Small intestine (tissue), 7 donors: ENCODE data around the gene KIF18B. TPM values are rescaled to one million over a fixed set of nuclear protein-coding genes. Genes with fewer than 3 reads are reported as not detected.
"Not testable (repeated sequence)": the region's sequence is repeated elsewhere in the genome, so short reads cannot be mapped to it uniquely, and the experiment has no call there.

ENCODE experiments used
- DNase-seq, 2 donors: peaks; one replicate each; pipeline versions ENCODE4 v3.0.0 to v3.0.0-alpha.2; 2013
- FAIRE-seq: peaks from 2 replicates; lab custom pipeline; 2012; peaks lifted over from hg19 to GRCh38; lab: Jason Lieb, UNC
- H3K27ac ChIP-seq, 3 donors: one replicate each; pipeline ENCODE4 v1.5.1; 2013; ENCODE audit warnings: low read length in 2 of 3, mild to moderate bottlenecking in 2 of 3, control low read depth in 1 of 3, inconsistent platforms in 1 of 3, low read depth in 1 of 3, moderate library complexity in 1 of 3
- H3K27me3 ChIP-seq, 3 donors: one replicate each; pipeline ENCODE4 v1.6.1; 2013; ENCODE audit warnings: low read length in 3 of 3, inconsistent platforms in 1 of 3; ENCODE audit not compliant: control insufficient read depth in 3 of 3, insufficient read depth in 3 of 3
- H3K36me3 ChIP-seq, 3 donors: one replicate each; pipeline ENCODE4 v1.6.1; 2013; ENCODE audit warnings: low read length in 3 of 3, inconsistent platforms in 1 of 3, low read depth in 1 of 3, mild to moderate bottlenecking in 1 of 3, moderate library complexity in 1 of 3; ENCODE audit not compliant: control insufficient read depth in 3 of 3, insufficient read depth in 2 of 3
- H3K4me1 ChIP-seq, 3 donors: one replicate each; pipeline ENCODE4 v1.6.1; 2013; ENCODE audit warnings: low read length in 2 of 3, inconsistent platforms in 1 of 3, low read depth in 1 of 3, mild to moderate bottlenecking in 1 of 3, moderate library complexity in 1 of 3; ENCODE audit not compliant: control insufficient read depth in 3 of 3, insufficient read depth in 2 of 3
- H3K4me3 ChIP-seq, 3 donors: one replicate each; pipeline ENCODE4 v1.5.1; 2013; ENCODE audit warnings: low read length in 3 of 3, control low read depth in 1 of 3, inconsistent platforms in 1 of 3, low read depth in 1 of 3, mild to moderate bottlenecking in 1 of 3, moderate library complexity in 1 of 3
- H3K9me3 ChIP-seq, 2 donors: one replicate each; pipeline ENCODE4 v1.6.1; 2013; ENCODE audit warnings: low read depth in 1 of 2, low read length in 1 of 2; ENCODE audit not compliant: control insufficient read depth in 2 of 2, insufficient read depth in 1 of 2
- WGBS, 3 donors: extraction: QIAGEN DNeasy Blood & Tissue Kit; methylation state at CpG; one replicate each; pipeline ENCODE4 v1.1.7; 2013; 5-methylcytosine and 5-hydroxymethylcytosine counted together
- polyA plus RNA-seq, 4 donors: library from polyadenylated mRNA; stranded (reverse) in 3 of 4; unstranded in 1 of 4; fragments of 200-250 nt in 3 of 4; fragments of 120-200 nt in 1 of 4; gene quantifications; one replicate each; pipeline versions ENCODE4 v1.2.1 to v1.2.3, GENCODE V29; 2013
- donor health status: healthy with polysubstance abuse.
- donor health status: control.
- donor health status: control.
- donor health status: Bipolar disorder and iron deficiency.
- donor health status: healthy.

The KIF18B gene
- polyA plus RNA-seq, 4 donors = 0.27 to 9.5 (median 3.8) TPM

- WGBS, 3 donors = 78 to 82% (median 79%) methylated on average over 6 of the region's 6 CpGs
- Histone ChIP-seq H3K36me3 (no peaks in the 10 kb centered on the region), H3K9me3 (no peaks in the 10 kb centered on the region), H3K4me3 (no peak overlapping the region), H3K27ac (no peak overlapping the region), H3K4me1 (peaks cover 0 to 7% (median 4%) of the 10 kb centered on the region in 3 donors), H3K27me3 (peaks cover 0 to 4% (median 2%) of the 10 kb centered on the region in 3 donors)
- DNase-seq (no peak), FAIRE-seq (no peak)
These were observed 5.4 kb upstream of the KIF18B start for GRCh38 chr17:44952946-44953475.

- DNase-seq (no peak), FAIRE-seq (no peak)
- peaks cover 0 to 6% (median 0%) of the 10 kb centered on the region in 3 donors for H3K4me1 ChIP-seq
- peaks cover 0 to 4% (median 0%) of the 10 kb centered on the region in 3 donors for H3K27me3 ChIP-seq
- H3K36me3 ChIP-seq = peaks cover 0 to 2% (median 0%) of the 10 kb centered on the region in 3 donors
- peaks cover 0 to 4% of the 10 kb centered on the region in 2 donors for H3K9me3 ChIP-seq
- peak overlapping the region in 2 of 3 donors; percentile 49 to 90 for H3K27ac ChIP-seq
- peak overlapping the region; percentile 54 to 78 (median 78) for H3K4me3 ChIP-seq
- 58 to 63% (median 60%) methylated on average over 7 of the region's 7 CpGs for WGBS, 3 donors
These were observed 782 bp upstream of the KIF18B start for GRCh38 chr17:44948315-44948795.

- not testable (repeated sequence) for H3K27ac ChIP-seq, H3K9me3 ChIP-seq, H3K27me3 ChIP-seq, DNase-seq, H3K4me1 ChIP-seq, FAIRE-seq, H3K4me3 ChIP-seq
- peaks cover 0 to 13% (median 0%) of the 10 kb centered on the region in 3 donors for H3K36me3 ChIP-seq
- WGBS, 3 donors = 87 to 96% (median 93%) methylated on average over 9 to 10 of the region's 10 CpGs
These were observed 1.9 kb downstream of the KIF18B start for GRCh38 chr17:44945652-44946051.

DNA sequence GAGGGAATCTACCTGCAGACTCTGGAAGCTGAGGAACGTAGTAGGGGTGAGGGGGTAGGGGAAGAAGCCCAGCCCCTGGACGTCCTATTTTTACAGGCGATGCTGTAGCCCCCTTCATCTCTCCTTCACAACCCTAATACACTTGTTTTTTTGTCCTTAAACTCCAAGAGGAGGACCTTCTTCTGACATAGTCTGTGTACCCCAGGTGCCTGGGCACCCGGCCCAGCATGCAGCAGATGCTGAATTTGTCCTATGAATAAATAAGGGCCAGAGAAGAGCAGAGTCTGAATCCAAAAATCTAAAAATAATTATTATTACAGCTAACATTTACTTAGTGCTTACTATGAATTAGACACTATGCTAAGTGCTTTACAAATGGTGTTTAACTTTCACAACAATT is 5.1 kb downstream of the KIF18B start:
- FAIRE-seq = no peak
- Histone ChIP-seq H3K4me3 (no peak overlapping the region), H3K9me3 (peaks cover 0 to 6% of the 10 kb centered on the region in 2 donors), H3K27ac (no peak overlapping the region), H3K4me1 (peaks cover 0 to 2% (median 0%) of the 10 kb centered on the region in 3 donors), H3K36me3 (peaks cover 0 to 15% (median 0%) of the 10 kb centered on the region in 3 donors), H3K27me3 (no peaks in the 10 kb centered on the region)
- DNase-seq = no peak
- WGBS, 3 donors = 88 to 94% (median 89%) methylated on average over 4 of the region's 4 CpGs

DNA sequence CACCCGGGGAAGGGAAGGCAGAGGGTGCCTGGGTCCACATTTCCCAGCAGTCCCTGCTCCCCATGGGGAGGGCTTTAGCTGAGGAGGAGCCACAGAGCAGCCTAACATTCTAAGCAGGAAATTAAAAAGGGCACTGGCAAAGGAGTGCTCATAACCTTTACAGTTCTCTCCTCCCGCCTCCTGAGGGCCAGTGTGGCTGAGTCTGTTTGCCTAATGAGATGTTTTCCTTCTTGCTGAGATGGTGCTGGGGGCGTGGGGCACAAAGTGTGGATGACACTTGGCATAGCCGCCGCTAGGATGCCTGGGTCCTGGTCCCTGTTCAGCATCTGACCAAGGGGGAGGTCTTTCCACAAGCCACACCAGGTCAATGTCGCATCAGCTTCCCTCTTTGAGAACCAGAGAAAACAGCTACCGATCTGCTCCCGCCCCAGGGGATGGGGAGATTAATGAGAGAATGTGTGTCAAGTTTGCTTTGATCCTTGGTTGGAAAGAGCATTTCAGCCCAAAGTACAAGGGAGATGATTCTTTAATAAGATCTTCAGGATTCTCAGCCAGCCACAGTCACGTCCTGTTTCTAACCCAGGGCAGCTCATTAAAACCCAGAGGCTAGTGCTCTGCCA is 5.8 kb downstream of the KIF18B start:
- WGBS, 3 donors = 81 to 87% (median 86%) methylated on average over 9 of the region's 9 CpGs
- H3K27me3 ChIP-seq = no peaks in the 10 kb centered on the region
- H3K9me3 ChIP-seq = peaks cover 0 to 6% of the 10 kb centered on the region in 2 donors
- no peak overlapping the region for H3K27ac ChIP-seq
- H3K4me3 ChIP-seq = no peak overlapping the region
- H3K36me3 ChIP-seq = peaks cover 0 to 15% (median 0%) of the 10 kb centered on the region in 3 donors
- DNase-seq (no peak), FAIRE-seq (no peak)
- H3K4me1 ChIP-seq = no peaks in the 10 kb centered on the region

GRCh38 chr17:44940768-44941167 is 6.8 kb downstream of the KIF18B start:
- H3K27ac ChIP-seq = no peak overlapping the region
- 78 to 100% (median 83%) methylated on average over 1 of the region's 1 CpG for WGBS, 3 donors
- H3K4me3 ChIP-seq = no peak overlapping the region
- peaks cover 0 to 19% (median 0%) of the 10 kb centered on the region in 3 donors for H3K36me3 ChIP-seq
- DNase-seq = no peak
- no peaks in the 10 kb centered on the region for H3K27me3 ChIP-seq
- H3K9me3 ChIP-seq = peaks cover 0 to 6% of the 10 kb centered on the region in 2 donors
- FAIRE-seq = no peak
- no peaks in the 10 kb centered on the region for H3K4me1 ChIP-seq

DNA sequence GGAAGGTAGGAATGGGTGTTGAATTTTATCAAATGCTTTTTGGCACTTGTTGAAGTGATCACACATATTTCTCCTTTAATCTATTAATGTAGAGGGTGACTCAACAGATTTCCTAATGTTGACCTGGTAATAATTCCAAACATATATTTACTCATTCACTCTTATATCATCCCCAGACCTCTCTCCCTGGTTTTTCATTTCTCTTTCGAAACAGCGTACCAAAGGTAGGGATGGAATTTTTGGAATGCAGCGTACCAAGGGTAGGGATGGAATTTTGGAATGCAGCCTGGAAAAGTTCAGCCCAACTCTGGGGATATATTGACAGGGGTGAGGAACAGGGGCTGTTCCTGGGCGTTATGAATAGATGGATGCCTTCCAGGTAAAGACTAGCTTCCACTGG is 7.3 kb downstream of the KIF18B start:
- no peaks in the 10 kb centered on the region for H3K4me1 ChIP-seq
- H3K27ac ChIP-seq = no peak overlapping the region
- peaks cover 0 to 3% of the 10 kb centered on the region in 2 donors for H3K9me3 ChIP-seq
- FAIRE-seq (no peak), DNase-seq (no peak)
- H3K36me3 ChIP-seq = peaks cover 0 to 23% (median 0%) of the 10 kb centered on the region in 3 donors
- H3K27me3 ChIP-seq = no peaks in the 10 kb centered on the region
- no peak overlapping the region for H3K4me3 ChIP-seq
- WGBS, 3 donors = 82 to 85% (median 85%) methylated on average over 4 of the region's 4 CpGs

DNA sequence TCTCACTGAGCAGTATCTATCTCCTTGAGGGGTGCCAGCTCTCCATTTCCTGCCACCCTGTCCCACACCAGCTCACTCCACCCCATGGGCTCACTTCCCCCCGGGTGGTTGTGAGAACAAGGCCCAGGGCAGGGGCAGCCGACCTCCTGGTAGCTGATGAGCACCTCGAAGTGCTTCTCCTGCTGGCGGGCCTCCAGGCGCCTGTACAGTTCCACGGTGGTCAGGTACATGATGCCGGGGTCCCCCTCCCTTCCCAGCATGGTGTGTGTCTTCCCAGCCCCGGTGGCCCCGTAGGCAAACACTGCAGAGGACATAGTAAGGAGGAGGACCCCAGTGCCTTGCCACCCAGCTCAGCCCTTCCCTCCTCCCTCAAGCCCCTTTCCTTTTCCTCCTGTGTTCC is 12.5 kb downstream of the KIF18B start:
- 89 to 98% (median 92%) methylated on average over 9 of the region's 9 CpGs for WGBS, 3 donors
- H3K27ac ChIP-seq = no peak overlapping the region
- H3K4me1 ChIP-seq = no peaks in the 10 kb centered on the region

More for the DNA sequence above, 12.5 kb downstream of the KIF18B start:
- no peak for DNase-seq
- no peaks in the 10 kb centered on the region for H3K27me3 ChIP-seq
- peaks cover 0 to 54% (median 0%) of the 10 kb centered on the region in 3 donors for H3K36me3 ChIP-seq
- H3K9me3 ChIP-seq = peaks cover 0 to 3% of the 10 kb centered on the region in 2 donors
- no peak for FAIRE-seq
- no peak overlapping the region for H3K4me3 ChIP-seq
